ENCODE results near the gene SPECC1.

DNA sequence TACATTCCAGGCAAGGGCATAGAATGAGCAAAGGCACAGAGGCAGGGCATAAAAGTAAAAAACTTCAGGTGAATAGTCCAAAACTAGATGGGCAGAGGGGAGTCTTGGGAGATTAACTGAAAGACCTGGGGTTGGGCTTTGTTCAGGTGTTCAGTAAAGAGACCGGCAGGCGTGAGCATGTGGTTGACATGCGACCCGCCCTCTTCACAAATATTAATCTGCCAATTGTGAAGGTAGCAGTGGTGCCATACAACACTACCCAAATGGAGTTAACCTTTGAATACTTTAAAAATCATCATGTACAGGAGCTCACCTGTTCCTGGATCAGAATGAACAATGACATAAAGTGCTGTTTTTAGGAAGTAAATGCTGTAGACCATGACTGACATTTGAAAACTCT, 232.7 kb downstream of the SPECC1 start:
- TF ChIP-seq, protein P1, sequence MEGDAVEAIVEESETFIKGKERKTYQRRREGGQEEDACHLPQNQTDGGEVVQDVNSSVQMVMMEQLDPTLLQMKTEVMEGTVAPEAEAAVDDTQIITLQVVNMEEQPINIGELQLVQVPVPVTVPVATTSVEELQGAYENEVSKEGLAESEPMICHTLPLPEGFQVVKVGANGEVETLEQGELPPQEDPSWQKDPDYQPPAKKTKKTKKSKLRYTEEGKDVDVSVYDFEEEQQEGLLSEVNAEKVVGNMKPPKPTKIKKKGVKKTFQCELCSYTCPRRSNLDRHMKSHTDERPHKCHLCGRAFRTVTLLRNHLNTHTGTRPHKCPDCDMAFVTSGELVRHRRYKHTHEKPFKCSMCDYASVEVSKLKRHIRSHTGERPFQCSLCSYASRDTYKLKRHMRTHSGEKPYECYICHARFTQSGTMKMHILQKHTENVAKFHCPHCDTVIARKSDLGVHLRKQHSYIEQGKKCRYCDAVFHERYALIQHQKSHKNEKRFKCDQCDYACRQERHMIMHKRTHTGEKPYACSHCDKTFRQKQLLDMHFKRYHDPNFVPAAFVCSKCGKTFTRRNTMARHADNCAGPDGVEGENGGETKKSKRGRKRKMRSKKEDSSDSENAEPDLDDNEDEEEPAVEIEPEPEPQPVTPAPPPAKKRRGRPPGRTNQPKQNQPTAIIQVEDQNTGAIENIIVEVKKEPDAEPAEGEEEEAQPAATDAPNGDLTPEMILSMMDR (IDR thresholded peaks at IDR 0.05): no peak
- no peak for TF ChIP-seq POLR2A (IDR thresholded peaks at IDR 0.05)

Data from lower leg skin (tissue), 3 donors.